Stimulated activated CD4-positive, alpha-beta T cell treated with anti-CD3 and anti-CD28 coated beads, Interleukin-1b, Interleukin-23, amount 100 ng/mL, for 24 hours (primary cell): ENCODE data around the gene BUB3.
"Not testable (repeated sequence)": the region's sequence is repeated elsewhere in the genome, so short reads cannot be mapped to it uniquely, and the experiment has no call there.

ENCODE experiments used
- DNase-seq, 4 experiments: peaks; one replicate each; pipeline ENCODE4 v3.0.0-alpha.2; 2020; ENCODE audit warnings: low read depth in 4 of 4, low spot score in 1 of 4

The BUB3 gene

DNA sequence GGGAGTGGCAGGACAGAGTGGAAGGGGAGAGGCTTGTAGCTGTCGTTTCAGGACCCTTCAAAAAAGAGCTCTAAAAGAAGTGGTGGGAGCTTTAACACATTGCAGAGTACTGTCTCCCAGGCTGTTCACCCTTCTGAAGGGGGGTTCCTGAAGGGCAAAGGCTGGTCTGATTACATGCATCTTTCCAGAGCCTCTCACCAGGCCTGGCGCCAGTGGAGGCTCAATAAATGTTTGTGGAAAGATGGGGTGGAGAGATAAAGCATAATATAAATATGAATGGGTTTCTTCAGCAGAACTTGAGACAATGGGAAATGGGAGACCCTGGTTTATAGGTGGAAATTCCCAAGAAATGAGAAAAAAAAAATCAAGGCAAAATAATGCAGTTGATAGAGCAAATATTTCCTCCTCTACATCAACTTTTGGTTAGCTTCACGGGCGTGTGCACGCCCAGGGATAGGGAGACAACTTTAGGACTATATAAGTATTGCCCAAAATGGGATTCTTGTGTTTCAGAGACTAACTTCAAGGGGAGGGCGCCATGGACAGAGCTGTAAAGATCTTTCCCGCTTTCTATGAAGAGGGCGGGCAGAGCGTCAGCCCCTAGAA is 613 bp upstream of the BUB3 start:
- no peak for DNase-seq

GRCh38 chr10:123154711-123155505 is 706 bp downstream of the BUB3 start:
- no peak for DNase-seq

DNA sequence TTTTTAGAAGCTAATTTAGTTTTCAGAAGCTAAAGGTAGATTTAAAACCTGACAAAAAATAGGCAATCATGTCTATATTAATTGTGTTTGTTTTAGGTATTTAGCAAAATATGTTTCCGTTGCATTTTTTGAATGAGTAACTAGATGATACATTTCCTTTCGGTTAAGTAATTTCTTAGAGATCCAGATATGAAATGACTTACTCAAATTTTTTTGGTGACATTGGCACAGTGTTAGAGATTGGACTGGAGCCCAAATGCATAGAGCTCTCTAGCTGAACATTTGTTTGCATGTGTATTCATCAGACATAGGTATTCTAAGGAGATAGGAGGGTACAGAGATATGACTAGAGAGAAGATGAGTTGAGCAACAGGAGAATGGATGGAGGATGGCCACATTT is 1.9 kb downstream of the BUB3 start:
- no peak for DNase-seq

DNA sequence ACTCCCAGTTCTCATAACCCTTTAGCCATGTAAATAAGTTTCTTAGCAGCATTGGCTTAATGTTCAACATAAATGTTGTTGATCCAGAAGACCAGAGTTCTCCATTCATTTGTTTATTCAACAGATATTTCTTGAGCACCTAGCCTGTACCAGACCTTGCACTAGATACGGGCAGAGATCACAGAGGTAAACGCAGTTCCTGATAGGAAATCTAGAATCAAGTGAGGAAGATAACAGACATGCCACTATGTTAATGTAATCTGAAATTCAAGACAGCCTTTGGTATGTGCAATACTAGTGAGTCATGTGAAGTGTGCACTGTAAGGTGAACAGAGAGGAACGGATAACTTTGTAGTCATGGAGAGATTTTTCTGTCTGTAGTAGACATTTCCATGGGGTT is 3.0 kb downstream of the BUB3 start:
- no peak for DNase-seq

DNA sequence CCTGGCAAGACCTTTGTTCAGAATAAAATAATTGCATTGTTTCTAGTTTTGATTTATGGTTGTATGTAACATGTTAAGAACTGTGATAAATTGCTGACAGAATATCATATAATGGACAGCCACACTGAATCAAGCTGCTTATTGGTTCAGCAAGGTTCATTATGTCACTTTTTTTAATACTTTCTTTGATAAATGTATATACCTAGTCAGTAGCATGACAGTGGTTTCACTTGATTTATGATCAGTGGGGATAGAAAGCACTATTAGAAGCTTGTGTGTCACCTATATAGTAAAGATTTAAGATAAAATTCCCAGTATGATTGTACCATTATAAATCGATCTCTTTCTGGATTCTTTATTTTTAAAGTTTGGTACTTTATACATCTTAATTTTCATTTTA is 4.5 kb downstream of the BUB3 start:
- DNase-seq = no peak

GRCh38 chr10:123160311-123160980 is 6.2 kb downstream of the BUB3 start:
- no peak for DNase-seq

DNA sequence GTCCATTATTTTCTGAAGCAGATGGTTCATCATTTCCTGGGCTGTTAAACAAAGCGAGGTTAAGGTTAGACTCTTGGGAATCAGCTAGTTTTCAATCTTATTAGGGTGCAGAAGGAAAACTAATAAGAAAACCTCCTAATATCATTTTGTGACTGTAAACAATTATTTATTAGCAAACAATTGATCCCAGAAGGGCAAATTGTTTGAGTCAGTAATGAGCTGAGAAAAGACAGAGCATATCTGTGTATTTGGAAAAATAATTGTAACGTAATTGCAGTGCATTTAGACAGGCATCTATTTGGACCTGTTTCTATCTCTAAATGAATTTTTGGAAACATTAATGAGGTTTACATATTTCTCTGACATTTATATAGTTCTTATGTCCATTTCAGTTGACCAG is 10.1 kb downstream of the BUB3 start:
- no peak for DNase-seq

- no peak for DNase-seq
Measured at GRCh38 chr10:123165445-123166072, 11.4 kb downstream of the BUB3 start.

- no peak for DNase-seq
Measured at GRCh38 chr10:123166618-123167017, 12.4 kb downstream of the BUB3 start.

DNA sequence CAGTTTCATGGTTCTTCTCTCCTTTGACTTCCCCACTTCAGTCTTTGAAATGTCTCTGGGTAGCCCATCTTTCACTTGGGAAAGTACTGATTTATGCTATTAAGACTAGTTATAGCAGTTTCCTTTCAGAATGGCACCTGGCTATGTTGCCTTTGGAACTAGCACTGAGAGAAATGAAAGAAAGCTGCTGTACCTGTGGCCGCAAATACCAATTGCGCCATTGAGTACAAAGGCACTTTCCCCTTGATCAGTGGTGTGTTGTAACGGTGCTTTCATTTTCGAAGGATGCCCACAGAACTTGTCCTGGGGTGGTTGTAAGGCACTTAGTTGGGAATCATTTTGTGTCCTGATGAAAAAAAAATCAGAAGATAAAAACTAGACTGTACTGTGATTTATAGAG is 16.8 kb downstream of the BUB3 start:
- DNase-seq = no peak

- DNase-seq = not testable (repeated sequence)
Measured at GRCh38 chr10:123171616-123172015, 17.4 kb downstream of the BUB3 start.

GRCh38 chr10:123175389-123176387 is 21.5 kb downstream of the BUB3 start:
- no peak for DNase-seq

GRCh38 chr10:123178390-123178789 is 24.2 kb downstream of the BUB3 start:
- not testable (repeated sequence) for DNase-seq

- DNase-seq = no peak
Measured at GRCh38 chr10:123180101-123181090, 26.2 kb downstream of the BUB3 start.

DNA sequence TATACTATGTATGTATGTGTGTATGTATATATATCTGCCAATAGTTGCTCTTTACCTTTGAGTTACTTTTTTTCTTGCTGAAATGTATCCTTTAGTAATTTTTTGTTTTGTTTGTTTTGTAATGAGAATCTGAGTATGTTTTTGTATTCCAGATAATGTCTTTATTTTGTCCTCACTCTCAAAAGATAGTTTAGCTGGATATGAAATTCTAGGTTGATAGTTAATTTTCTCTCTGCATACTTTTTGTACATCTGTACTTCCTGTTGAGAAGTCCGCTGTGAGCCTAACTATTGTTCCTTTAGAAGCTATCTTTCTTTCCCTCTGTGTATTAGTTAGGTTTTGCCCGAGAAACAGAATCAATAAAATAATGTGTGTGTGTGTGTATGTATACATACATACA is 29.5 kb downstream of the BUB3 start:
- no peak for DNase-seq

DNA sequence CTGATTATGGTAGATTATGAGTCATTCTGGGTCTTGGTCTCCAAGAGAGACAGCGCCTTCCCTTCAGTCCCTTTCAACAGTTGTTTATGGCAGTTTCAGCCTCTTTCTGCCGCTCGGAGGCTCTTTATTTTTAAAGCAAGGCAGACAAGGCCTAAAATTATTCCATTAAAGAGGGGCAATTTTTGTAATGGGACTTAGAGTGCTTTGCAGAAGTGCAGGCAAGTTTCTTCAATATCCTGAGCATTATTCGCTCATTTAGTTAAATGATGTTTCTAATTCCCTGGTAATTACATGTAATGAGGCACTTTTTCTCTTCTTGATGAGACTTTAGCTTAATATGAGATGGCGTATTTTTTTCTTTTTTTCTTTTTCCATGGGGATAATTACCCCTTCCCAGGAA is 33.6 kb downstream of the BUB3 start:
- DNase-seq = no peak

DNA sequence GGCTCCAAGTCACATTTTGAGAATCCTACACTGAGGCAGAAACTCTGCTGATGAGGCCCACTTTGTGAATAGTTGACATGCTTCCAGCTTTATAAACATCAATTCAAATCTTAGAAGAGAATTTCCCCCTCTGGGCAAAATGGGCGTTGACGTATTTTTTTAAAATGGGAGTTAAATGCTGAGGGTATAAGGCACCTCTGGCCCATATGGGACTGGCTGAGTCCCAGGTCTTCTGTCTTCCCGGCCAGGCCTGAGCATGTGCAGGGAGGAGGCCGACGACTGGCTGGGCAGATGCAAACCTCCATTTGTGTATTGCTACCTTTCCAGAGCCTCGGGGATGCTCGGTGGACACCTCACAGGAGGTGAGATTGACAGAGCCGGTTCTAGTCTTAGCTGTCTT is 37.7 kb downstream of the BUB3 start:
- no peak for DNase-seq

GRCh38 chr10:123194056-123194455 is 39.9 kb downstream of the BUB3 start:
- no peak for DNase-seq

DNA sequence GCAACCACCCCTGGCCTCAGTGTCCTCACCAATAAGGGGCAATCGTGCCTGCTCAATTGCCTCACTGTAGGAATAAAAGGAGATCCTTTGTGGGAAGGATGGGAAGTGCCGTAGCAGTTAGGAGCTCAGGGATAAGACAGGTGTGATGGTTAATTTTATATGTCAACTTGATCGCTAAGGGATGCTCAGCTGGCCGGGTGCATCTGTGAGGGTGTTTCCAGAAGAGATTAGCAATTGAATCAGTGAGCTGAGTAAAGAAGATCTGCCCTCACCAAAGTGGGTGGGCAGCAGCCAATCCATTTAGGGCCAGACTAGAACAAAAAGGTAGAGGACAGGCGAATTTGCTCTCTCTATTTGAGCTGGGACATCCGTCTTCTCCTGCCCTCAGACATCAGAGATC is 46.3 kb downstream of the BUB3 start:
- no peak for DNase-seq
